MV-4-11 (cell line): Measurements from ENCODE around the gene DMRT3.
"Not testable (repeated sequence)": the region's sequence is repeated elsewhere in the genome, so short reads cannot be mapped to it uniquely, and the experiment has no call there.

Source experiments
- DNase-seq: peaks from one replicate; lab custom pipeline; 2025; lab: John Stamatoyannopoulos, UW

Gene DMRT3

GRCh38 chr9:971901-972500 is 4.5 kb upstream of the DMRT3 start:
- DNase-seq = peak; percentile 6

- DNase-seq = no peak
Observed at GRCh38 chr9:972501-973294, 3.8 kb upstream of the DMRT3 start.

DNA sequence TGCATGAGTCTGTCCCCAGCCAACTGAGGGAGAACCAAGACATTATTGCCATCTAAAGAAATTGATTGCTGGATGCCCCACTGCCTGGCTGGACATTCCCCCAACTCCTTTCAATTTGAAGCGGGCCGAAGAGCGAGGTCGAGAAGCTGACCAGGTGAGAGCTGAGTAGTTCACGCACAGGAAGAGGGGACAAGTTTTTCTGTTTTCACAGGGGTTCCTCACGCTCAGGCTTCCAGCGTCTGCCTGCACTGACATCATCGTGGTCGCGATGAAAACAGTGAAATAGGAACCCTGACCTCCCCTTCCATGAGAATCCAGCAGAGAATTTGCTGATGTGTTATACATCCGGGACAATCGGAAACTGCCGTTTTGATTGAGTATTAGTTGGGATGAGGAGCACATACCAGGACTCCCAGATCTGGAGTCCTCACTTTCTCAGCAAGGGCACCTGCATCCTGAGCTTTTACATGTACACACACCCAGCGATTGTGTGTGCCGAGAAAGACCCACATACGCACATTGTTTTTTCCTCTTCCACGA is 3.1 kb upstream of the DMRT3 start:
- no peak for DNase-seq

- peak; percentile 9 for DNase-seq
Observed at GRCh38 chr9:974031-974995, 2.1 kb upstream of the DMRT3 start.

DNA sequence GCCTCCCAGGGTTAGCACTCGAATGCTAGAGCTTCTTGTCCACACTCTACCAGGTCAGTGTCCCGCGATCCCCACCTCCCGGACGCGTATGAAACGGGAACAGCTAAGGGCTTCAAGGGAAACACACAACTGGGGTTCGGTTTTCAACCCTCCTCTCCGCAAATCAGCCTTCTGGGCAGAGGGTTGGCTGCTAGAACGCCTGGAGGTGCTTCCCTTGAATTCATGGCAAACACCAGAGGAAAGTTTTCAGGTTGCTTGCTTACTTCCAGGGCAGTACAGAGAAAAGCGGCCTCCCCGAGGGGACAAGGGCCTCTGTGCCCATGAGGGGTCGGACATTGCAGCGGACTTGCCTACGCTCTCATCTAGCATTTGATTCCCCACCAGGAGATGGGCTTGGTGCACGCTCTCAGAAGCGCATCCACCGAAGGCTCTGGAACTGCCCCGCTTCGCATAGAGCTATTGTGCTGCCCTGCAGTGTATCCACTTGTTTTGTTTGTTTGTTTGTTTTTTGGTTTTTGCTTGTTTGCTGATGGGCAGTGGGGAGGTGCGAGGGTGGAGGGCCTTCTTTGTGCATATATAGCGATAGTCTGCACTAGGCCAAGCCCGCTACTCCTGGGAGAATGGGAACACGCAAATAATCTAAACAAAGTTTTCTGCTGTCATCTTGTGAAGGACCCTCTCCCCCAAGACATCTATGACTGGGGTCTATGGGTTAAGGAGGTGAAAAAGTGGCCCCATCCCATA is 1.3 kb upstream of the DMRT3 start:
- DNase-seq = no peak

GRCh38 chr9:975740-976257 is 656 bp upstream of the DMRT3 start:
- DNase-seq = no peak

- no peak for DNase-seq
Observed at GRCh38 chr9:976943-977837, 735 bp downstream of the DMRT3 start.

GRCh38 chr9:977838-978830 is 1.7 kb downstream of the DMRT3 start:
- DNase-seq = no peak

DNA sequence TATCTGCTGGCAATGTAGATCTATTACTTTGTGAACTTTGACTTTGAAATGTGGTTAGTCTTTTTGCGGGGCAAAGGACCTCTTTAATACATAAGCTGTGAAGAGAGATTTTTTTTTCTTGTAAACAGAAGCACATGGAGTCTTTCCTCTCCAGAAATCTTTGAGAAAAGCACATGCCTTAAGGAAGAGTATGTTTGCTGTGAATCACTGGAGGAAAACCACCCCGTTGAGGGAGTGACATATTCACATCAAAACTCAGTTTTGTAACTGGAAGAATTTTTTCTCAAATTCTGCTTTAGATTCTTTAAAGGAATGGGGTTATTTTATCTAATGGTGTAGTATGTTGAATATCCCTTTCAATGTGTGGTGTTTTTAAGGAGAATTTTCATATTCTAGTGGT is 3.5 kb downstream of the DMRT3 start:
- no peak for DNase-seq

GRCh38 chr9:980640-981039 is 4.2 kb downstream of the DMRT3 start:
- no peak for DNase-seq

DNA sequence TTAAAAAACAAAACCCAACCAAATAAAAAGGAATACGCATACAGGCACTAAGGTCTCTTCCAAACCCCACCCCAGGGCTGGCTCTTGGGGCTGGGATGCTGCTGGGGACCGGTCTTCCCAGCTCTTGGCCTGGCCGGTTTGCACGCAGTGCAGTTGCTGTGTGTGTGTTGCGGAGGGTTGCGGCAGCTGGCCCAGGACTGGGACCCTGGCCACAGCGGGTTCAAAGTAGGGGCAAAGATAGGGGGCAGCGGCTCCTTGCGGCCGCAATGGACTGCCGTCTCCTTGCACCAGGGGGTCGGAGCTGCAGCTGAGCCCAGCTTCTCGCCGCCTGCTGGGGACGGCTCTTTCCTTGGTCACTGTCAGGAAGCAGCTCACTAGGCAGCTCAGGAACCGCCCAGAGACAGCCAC is 5.0 kb downstream of the DMRT3 start:
- no peak for DNase-seq

DNA sequence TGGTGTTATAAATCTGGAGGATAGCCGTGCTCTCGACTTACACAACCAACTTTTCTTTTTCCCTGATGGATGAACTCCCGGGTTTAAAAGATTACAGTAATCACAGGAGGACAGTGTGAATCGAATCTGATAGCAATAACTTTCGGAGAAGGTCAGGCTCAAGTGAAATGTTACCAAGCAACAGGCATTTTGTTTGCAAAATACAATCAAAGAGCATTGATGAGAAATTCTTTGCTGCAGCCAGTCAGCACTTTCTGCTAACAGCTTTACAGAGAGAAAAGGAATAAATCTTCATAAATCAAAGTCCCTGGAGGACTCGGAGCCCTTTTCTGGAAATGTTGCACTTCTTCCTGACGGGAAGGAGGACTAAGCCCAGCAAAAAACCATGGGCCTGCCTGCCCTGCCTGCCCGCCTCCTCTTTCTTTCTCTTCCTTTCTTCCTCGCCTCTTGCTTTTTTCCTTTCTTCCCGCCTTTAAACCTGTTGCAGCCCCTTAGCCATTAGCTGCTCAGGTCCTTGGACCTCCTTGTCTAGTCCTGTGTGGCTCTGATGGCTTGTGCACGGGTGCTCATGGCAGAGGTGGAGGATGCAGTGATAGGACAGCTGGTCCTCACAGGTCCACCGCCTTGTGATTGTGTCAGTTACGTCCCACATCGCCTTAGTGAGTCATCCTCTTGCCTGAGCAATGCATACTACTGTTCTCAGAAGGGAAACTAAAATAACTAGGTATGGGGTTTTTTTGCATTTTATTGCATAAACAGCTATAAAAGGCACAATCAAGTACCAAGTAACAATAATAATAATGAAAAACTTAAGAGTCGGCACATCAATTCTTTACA is 6.2 kb downstream of the DMRT3 start:
- DNase-seq = peak; percentile 36

GRCh38 chr9:994005-994404 is 17.6 kb downstream of the DMRT3 start:
- DNase-seq = peak; percentile 87

GRCh38 chr9:995192-995591 is 18.7 kb downstream of the DMRT3 start:
- no peak for DNase-seq

DNA sequence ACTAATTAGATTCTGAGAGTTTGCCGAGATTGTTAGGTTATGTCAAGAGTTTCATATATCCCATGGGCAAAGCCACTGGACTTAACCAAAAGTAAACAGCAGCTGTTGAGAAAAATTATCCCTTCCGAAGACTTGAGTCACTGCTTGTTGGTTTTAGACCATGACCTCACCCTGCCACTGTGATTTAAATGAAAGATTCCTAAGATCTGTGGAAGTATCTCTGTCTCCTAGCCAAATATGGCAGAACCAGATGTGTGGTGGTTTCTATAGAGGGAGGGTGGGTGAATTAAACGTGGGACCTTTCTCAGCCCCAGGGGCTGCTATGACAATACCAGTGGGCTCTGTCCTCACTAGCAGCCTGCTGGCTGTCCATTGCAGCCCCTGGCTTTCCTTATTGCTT is 19.3 kb downstream of the DMRT3 start:
- DNase-seq = no peak

DNA sequence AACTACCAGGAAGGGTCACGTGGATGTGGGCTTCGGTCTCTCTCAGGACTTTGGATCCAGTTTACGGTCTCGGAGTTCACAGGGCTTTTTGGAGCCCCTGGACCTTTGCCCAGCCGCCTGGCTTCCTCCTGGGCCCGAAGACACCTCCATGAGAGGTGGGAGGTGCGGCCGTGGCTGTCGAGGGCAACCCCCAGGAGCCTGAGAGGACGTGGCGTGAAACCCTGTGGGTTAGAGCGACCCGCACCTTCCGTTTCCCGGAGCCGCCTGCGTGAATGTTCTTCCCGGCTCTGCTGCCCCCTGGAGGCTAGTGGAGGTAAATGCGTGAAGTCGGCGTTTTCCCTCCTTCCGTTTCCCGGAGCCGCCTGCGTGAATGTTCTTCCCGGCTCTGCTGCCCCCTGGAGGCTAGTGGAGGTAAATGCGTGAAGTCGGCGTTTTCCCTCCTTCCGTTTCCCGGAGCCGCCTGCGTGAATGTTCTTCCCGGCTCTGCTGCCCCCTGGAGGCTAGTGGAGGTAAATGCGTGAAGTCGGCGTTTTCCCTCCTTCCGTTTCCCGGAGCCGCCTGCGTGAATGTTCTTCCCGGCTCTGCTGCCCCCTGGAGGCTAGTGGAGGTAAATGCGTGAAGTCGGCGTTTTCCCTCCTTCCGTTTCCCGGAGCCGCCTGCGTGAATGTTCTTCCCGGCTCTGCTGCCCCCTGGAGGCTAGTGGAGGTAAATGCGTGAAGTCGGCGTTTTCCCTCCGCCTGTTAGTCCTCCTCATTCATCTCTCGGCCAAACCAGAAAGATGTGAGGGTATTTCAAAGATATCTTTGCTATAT is 22.1 kb downstream of the DMRT3 start:
- DNase-seq = not testable (repeated sequence)

- DNase-seq = peak; percentile 78
Observed at GRCh38 chr9:1001838-1002237, 25.4 kb downstream of the DMRT3 start.
